NCI-H774 (cell line): ENCODE measurements around the gene WNK2.
"Not testable (repeated sequence)": the region's sequence is repeated elsewhere in the genome, so short reads cannot be mapped to it uniquely, and the experiment has no call there.

Experiments used
- DNase-seq: peaks from one replicate; lab custom pipeline; 2025; lab: John Stamatoyannopoulos, UW

The WNK2 gene

DNA sequence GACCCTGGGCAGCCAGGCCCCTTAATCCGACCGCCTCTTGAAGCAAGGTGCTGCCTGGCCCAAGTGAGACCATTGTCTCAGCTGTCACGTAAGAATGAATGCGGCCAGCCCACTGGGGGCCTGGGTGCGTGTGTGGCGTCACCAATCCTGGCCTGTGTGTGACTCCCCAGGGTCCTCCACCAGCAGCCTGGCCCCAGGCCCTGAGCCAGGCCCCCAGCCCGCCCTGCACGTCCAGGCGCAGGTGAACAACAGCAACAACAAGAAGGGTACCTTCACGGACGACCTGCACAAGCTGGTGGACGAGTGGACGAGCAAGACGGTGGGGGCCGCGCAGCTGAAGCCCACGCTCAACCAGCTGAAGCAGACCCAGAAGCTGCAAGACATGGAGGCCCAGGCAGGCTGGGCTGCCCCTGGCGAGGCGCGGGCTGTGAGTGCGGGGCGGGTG lies 124.2 kb downstream of the WNK2 start:
- no peak for DNase-seq

DNA sequence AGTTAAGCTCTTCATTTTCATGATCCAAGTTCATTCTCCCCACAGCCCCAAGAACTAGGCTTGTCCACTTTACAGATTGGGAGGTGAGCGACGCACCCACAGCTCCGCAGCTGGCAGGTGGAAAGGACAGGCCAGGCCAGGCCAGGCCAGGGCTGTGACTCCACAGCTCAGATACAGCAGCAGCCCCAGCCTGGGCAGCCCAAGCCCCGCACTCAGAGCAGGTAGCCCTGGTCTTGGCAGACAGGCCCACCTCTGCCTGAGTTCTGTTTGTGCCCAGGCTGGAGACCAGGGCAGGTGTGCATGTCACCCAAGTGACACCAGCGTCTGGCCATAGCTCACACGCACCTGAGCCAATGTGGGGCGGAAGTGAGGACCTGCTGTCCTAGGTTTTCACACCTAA lies 124.7 kb downstream of the WNK2 start:
- no peak for DNase-seq

DNA sequence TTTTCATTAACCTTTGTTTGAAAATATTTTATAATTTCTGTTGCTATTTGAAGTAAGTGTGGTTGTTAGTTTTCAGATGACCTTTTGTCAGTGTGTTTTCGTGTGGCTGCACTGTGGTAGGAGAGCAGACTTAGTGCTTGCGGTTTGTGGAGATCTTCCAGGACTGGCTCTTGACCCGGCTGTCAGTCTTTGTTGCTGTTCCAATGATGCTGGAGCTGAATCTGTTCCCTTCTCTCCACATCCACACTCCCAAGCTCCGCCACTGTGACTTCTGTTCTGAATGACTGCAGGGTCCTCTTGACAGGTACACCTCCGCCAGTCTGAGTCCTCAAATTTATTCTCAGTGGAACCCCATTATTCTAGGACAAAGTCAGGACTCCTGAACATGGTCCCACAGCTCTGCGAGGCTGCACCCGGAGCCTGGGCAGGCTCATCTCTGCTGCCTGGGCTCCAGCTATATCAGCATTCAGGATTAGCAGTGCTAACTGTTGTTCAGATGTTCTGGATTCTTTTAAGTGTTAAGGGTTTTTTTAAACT lies 126.0 kb downstream of the WNK2 start:
- no peak for DNase-seq

DNA sequence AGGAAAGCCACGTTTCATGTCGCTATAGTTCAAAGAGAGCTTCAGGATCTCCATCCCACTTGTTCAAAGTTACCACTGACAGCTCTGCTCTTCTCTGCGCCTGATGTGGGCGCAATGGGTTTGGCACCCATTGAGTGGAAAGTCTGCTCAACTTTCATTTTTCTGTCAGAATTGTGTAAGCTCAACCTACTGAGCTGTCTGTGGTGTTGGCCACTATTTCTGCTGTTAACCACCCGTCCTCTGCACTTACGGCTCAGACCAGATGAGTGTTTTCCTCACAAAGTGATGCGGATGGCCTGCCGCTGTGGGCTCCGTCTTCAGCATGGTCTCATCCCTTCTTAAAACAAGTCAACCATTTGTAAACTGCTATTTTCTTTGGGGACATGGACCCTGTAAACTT lies 131.2 kb downstream of the WNK2 start:
- no peak for DNase-seq

DNA sequence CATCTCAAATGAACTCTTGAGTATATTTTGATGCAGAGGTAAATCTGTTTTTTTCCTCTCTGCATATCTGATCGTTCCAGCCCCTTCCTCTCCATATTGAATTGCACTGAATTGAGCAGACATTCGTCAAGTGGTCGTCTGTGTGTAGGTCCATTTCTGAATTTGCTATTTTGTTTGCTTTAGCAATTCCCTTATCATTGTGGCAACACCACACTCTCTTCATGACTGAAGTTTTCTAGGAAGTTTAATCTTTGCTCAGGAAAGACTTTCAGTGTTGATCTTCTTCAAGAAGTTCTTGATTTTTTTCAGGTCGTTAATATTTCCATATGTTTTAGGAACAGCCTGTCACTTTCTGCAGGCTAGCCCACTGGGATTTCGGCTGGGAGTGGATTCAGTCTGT lies 132.0 kb downstream of the WNK2 start:
- DNase-seq = no peak

DNA sequence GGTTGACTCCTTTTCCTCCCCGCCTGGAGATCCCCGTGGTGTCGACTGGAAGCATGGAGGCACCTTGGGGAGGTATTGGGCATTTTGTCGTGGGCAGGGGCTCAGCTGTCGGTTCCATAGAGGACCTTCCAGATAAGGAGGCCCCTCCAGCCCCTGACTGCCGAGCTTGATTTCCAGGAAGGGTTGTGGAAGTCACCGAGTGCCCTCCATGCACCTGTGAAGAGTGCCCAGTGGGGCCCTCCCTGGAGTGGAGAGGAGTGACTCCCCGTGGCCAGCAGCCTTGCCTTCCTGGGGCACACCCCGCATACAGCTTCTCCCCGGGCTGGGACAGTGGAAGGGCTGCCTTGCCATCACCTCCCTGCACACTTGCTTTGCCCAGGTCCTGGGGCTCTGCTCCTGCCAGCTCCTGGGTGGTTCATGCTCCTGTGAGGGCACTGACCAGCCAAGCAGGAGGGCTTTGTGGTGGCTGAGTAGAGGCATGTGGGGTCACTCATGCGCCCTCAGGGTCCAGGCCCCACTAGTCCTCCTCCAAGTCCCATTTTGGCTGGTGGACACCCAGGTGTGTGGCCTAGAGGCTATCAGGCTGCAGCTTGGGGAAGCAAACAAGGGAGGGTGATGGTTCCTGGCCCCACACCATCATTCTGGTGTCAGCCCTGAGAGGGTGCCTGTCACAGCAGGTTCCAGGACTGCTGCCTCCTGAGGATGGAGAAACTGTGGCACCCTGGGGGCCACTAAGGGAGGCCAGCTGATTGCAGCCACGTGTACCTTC lies 133.0 kb downstream of the WNK2 start:
- no peak for DNase-seq

DNA sequence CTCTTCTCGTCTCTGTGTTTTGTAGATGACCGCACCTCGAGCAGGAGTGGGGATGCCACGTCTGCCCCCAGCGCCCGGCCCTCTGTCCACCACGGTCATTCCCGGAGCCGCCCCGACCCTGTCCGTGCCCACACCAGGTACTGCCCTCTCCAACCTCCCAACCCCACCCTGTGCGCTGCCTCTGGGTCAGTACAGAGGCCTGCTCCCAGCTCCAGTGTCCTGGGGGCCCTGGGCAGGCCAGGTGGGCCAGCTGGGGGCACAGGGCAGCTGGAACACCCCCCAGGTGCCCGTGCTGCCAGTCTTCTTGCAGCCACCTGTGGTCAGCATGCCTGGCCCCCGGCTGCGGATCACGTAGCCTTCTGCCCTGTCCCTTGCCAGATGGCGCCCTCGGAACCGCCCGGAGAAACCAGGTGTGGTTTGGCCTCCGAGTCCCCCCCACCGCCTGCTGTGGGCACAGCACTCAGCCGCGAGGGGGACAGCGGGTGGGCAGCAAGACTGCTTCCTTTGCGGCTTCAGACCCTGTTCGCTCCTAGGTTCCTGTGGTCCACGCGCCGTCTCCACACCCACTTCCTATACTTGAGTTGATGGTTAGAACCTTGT lies 133.7 kb downstream of the WNK2 start:
- DNase-seq = no peak

DNA sequence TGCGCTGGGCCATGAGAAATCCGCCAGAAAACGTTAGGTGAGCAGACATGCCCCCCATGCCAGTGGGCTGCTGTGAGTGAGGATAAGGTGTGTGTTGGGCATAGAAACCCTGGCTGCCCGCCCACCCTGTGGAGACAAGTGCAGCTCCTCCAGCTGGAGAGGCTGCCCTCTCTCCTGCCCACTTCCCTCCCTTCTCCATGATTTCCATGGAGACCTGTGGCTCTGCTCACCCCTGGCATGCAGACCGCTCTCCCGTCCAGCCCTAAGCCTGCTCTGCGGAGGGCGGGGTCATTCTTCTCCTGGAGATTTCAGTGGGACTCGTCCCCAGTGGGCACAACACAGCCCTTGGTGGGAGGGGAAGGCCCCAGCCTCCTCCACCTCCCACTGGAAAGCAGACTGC lies 134.5 kb downstream of the WNK2 start:
- DNase-seq = no peak

DNA sequence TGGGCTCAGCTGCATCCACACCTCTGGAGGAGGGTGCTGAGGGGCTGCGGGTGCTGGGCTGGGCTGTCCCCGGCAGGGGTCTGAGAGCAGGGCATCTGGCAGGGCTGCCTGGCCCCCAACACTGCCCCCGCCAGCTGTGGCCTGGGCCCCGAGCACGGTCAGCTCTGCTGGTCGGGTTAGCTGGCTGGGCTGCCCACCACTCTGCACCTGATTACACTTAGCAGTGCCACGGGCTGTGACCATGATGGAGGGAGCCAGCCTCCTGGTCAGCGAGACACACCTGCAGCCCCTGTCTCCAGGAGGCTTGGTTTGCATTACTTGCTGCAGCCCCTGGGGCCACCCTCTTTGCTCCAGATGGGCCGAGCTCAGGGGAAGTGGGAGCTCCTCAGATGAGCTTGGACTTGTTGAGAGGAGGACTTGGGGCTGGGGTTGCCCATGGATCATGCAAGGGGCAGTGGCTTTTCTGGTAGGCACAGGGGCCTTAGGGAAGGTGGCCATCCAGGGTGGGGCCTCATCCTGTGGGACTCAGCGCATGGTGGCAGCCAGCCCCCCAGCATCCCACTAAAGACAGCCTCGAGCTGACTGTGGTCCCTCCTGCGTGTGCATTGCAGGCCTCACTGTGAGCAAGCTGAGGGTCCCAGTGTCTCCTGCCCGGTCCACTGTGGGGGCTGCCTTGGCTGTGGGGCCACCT lies 135.5 kb downstream of the WNK2 start:
- no peak for DNase-seq

DNA sequence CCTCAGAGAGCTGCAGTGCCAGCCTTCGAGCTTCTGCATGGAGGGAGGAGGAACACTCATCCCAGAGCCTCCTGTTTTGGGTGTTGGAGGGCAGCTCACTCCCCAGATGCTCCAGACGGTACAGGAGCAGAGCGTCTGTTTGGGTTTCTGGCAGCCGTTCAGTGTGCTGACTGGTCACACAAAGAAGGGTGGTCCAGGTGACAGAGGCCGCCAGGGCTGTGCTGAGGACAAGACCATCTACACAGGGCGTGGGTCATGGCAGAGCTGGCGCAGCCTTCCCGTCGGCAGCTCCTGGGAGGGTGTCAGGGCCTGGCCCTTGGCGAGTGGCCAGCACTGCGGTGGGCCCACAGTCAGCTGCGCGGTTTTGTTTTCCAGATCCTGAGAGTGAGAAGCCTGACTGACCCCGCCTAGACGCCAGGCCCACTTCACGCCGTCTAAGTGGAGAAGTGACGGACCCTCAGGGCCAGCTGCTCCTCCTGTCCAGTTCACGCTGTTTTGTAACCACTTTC lies 136.1 kb downstream of the WNK2 start:
- no peak for DNase-seq

DNA sequence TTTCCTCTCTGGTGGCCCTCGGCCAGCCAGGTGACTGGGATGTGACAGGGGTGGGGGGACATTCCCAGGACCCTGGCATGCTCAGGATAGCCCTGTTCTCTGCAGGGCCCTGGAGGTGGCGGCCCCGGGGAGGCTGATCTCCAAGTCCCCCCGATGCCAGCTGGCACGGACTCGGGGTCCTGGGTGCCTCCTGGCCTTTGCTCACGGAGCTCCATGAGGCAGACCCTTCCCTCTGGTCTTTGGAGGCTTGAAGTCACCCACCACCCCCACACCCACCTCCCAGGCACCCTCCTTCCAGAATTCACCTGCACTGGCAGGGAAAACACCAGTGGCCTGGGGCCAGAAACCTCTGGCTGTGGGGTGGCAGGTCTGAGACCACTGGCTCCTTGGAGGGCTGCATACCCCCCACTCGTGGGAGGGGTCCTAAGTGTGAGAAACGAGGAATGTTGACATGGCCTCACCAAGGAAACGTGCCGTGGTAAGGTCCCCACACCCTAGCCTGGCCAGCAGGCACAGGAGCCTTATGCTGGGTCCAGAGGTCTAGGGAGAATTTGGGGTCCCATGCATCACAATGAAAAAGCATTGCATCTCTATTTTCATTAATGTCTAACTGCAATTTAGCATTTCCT lies 136.8 kb downstream of the WNK2 start:
- no peak for DNase-seq

DNA sequence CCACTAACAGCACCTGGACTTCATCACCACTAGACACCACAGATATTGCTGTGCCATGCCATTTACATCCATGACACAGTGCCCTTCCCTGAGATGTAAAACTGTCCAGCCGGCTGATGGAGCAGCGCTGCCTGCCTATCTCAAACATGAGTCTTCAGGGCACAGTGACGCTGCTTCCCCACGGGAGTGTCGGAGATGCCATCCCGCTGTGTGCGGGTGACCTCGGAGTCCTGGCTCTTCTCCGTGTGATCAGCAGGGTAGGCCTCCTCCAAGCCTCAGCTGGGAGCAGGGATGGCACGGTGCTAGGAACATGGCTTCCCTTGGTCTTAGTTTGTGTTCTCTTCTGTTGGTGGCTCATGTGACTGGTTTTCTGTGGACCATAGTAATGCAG lies 137.3 kb downstream of the WNK2 start:
- no peak for DNase-seq

DNA sequence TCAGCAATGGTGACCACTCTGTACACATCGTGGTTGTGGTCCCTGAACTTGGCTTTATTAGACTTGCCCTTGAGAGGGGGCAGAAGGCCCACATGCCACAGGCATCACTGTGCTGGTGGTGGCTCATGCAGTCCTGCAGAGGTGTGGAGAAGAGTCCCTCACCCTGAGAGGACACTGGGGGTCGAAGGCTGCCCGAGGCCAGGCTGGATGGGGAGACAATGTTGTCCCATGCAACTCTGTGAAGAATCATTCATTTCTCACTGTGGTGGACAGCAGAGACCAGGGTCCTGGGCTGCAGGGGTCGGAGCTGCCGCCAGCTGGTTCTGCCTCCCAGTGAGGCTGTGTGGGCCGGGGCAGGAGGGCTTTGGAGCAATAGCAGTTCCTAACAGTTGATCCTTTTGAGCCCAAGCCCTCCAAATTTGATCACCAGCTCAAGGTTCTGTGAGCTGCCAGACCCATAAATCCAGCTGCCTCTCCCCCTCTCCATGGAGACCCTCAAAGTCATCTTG lies 139.6 kb downstream of the WNK2 start:
- not testable (repeated sequence) for DNase-seq

DNA sequence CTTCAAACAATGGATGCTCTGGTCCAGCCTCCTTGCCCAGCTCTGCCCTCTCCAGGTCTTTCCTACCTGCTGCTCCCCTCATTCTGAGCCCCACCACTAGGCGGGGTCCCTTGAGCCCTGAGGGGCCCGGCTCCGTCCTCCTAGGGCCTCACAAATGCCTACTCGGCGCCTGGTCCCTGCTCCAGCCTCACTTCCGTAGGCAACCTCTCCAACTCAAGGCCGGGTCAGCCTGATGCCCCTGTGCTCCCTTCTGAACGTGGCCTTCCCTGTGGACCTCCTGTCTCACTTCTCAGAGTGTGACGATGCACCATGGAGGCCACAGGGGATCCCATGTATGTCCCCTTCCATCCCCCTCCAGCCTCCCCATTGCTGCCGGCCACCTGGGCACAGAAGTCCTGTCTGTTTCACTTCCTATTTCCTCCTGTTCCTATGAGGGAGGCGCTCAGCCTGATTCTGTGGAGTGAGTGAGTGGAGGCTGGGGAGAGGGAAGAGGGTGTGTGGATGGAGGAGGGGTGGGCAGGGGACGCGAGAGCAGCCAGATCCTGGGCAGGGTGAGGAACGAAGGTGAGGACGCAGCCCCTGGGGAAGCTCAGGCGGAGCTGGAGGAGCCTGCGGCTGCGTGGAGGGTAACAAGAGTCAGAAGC lies 140.4 kb downstream of the WNK2 start:
- no peak for DNase-seq

DNA sequence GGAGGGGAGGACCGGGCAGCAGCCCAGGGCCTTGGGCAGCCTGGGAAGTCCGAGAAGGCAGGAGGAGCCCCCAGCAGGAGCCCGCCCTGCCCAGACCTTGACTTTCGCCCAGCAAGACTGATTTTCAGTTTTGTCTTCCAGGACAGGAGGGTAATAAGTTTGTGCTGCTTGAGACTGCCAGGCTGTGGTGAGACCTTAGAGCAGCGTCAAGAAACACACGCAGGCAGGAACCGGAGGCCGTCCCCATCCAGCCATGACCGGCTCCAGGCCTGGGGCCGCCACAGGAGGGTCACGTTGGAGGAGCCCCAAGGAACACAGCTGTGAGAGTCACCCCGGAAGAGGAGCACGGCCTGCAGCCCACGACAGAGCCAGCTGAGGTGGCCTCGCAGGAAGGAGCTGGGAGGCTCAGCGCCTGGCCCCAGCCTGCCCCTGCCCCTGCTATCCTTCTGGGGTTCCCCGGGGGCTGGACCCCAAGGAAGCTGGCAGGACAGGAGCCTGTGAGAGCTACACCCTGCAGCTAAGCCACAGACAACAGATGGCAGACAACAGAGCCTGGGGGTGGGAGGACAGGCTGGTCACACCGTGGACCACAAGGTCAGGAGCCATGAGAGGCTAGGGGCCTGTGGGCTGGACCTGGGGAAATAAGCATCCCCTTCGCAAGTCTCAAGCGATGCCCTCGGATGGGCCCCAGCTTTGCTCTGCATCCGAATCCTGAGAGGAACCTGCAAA lies 141.5 kb downstream of the WNK2 start:
- DNase-seq = no peak

DNA sequence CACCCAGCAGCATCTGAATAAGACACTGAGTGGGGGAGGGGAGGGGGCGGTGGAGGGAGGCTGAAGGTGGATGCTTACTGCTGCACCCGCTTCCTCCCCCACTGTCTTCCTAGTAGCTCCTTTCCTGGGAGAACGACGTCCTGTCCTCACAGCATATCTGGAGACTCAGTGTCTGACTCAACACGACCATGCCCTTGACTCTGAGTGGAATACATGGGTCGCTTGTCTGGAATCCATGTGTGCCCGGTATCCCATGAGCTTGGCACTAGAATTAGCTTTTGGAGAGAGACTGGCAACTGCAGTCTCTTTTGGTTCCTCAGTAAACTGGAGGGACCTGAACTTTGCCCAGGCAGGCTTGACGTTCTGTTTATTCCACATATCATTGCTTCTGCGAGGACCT lies 142.1 kb downstream of the WNK2 start:
- no peak for DNase-seq

DNA sequence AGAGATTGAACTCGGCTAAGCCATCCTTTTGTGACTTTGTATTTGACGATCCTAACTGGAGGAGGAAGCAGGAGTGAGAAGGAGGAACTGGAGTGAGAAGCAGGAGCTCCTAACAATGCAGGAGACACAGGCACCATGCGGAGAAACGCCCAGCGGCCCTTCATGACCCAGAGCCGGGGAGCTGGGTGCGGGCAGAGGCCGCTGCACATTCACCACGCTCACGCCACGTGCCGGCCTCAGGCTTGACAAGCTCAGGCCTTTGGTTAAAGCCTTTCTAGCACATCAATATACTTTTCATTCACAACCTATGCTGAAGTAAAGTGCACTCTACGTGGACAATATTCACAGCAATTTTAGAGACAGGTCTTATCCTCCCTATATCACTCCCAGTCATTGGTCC lies 142.7 kb downstream of the WNK2 start:
- no peak for DNase-seq

DNA sequence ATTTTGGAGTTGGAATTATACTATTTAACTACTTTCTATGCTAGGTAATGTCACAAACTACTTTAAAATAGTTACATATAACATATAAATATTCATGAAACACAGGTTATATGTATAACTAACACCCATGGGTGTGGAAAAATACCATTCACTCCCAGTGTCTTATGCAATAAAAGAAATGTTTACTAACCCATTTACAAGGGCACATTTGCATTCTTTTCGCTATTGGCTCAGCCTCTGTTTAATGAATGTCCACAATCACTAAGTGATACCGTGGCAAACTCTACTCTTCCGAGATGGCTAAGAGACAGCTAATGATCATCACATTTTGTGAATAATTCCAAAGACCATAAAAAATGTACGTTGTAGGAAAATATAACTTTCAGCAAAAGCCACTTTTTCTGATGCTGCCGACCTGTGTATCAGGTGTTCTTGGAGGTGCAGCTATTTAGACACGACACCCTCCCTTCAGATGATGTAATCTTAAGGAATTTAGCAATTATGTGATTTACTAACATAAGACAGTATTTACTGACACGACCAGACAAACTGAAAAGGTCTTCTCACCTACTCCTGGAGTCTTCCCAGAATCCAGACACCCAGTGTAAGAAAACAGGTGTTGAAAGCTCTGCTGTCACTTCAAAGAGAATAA lies 145.8 kb downstream of the WNK2 start:
- DNase-seq = peak; percentile 11

DNA sequence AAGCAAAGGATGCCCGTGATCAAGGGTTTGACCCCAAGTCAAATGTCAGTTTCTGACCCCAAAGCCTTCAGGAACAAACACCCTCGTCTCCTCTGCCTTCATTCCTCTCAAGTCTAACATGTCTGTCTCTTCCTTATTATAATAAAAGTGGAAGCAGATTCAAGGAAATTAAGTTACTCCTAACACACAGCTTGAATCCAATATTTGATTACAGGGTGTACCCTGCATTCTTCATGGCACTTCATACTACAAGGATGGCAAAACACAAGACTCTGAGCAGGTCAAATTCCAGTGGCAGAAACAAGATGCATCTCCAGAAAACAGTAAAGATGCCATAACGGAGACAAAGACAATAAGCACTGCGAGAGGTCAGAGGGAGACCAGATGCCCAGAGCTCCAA lies 148.4 kb downstream of the WNK2 start:
- no peak for DNase-seq

DNA sequence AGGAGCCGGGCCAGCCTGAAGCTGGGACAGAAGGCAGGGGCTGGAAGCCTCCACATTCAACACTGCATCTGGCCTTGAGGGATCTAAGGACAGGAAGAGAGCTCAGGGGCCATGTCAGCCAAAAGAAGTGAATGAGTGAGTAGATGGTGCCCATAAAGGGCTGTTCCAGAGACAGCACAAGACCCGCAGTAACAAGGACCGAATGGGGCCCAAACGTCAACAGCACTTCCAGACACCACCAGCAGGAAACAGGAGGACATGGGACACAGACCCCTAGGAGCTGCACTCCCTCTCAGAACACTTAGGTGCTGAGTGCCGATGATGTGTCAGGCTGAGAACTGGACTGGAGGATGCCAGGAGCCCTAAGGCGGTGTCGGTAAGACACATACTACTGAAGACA lies 152.8 kb downstream of the WNK2 start:
- no peak for DNase-seq
